ENCODE measurements around the gene FKBP15.

GRCh38 chr9:113164536-113165300 lies 56.4 kb downstream of the FKBP15 start:
- TF ChIP-seq TAF1 (IDR thresholded peaks at IDR 0.05; ENCODE audit: borderline replicate concordance, low read depth, low read length) (no peak), CTCF (IDR thresholded peaks at IDR 0.05) (no peak), GATA2 (CRISPR knock-in tag; IDR thresholded peaks at IDR 0.05) (no peak), REST (IDR thresholded peaks at IDR 0.05; ENCODE audit: low read depth, low read length) (no peak), YY1 (IDR thresholded peaks at IDR 0.05; ENCODE audit: low read depth) (no peak), SMC3 (IDR thresholded peaks at IDR 0.05; ENCODE audit: low read depth, low read length) (no peak), SIN3A (IDR thresholded peaks at IDR 0.05; ENCODE audit: borderline replicate concordance, low read depth, low read length) (no peak), POLR2AphosphoS5 (IDR thresholded peaks at IDR 0.05; ENCODE audit: low read depth, low read length) (no peak), EP300 (IDR thresholded peaks at IDR 0.05; ENCODE audit: borderline replicate concordance in 1 of 2, low read depth in 1 of 2, low read length in 1 of 2) (no peak), ELF1 (IDR thresholded peaks at IDR 0.05) (no peak), FOXJ3 (CRISPR knock-in tag; IDR thresholded peaks at IDR 0.05) (no peak)
- TF ChIP-seq, protein P1, sequence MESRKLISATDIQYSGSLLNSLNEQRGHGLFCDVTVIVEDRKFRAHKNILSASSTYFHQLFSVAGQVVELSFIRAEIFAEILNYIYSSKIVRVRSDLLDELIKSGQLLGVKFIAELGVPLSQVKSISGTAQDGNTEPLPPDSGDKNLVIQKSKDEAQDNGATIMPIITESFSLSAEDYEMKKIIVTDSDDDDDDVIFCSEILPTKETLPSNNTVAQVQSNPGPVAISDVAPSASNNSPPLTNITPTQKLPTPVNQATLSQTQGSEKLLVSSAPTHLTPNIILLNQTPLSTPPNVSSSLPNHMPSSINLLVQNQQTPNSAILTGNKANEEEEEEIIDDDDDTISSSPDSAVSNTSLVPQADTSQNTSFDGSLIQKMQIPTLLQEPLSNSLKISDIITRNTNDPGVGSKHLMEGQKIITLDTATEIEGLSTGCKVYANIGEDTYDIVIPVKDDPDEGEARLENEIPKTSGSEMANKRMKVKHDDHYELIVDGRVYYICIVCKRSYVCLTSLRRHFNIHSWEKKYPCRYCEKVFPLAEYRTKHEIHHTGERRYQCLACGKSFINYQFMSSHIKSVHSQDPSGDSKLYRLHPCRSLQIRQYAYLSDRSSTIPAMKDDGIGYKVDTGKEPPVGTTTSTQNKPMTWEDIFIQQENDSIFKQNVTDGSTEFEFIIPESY (IDR thresholded peaks at IDR 0.05; ENCODE audit: borderline replicate concordance, low read depth) = no peak

All from SK-N-SH (cell line).